GM12873 (cell line): ENCODE measurements around the gene SCUBE2.
A peak's percentile ranks its signal among the peaks of the same experiment; 100 is the strongest.

Experiments
- TF ChIP-seq, protein P1 (sequence below): IDR thresholded peaks from 2 replicates; pipeline ENCODE4 v1.5.1; 2012; ENCODE audit warnings: low read depth, mild to moderate bottlenecking, moderate library complexity, low read length, control low read depth; ENCODE audit not compliant: insufficient read depth; ENCODE audit errors: missing control alignments

The SCUBE2 gene

DNA sequence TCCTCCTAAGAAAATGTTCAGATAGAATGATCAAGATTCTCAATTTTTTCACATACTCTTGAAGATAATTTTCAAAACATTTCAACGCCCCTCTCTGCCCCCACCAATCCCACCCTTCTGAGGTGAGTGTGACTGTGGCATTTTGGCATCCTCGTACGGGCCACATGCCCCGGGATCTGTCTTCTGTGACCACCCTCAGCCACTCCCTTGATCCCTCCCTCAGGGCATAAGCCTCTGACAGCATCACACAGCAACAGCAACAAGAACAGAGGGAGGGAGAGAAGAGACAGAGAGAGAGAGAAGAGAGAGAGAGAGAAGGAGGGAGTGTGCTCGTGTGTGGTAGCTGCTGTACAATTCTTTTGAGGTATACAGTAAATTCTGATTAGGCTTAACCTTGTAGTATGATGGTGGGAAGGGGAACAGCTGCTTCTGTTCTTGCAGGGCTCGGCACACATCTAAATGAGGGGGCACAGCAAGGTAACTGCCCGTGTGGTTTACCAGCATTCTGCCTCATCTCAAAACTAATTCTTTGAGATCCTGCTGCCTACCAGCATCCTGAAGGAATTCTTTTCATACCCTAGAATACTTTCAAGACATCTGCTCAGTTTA lies 21.4 kb downstream of the SCUBE2 start:
- TF ChIP-seq, protein P1, sequence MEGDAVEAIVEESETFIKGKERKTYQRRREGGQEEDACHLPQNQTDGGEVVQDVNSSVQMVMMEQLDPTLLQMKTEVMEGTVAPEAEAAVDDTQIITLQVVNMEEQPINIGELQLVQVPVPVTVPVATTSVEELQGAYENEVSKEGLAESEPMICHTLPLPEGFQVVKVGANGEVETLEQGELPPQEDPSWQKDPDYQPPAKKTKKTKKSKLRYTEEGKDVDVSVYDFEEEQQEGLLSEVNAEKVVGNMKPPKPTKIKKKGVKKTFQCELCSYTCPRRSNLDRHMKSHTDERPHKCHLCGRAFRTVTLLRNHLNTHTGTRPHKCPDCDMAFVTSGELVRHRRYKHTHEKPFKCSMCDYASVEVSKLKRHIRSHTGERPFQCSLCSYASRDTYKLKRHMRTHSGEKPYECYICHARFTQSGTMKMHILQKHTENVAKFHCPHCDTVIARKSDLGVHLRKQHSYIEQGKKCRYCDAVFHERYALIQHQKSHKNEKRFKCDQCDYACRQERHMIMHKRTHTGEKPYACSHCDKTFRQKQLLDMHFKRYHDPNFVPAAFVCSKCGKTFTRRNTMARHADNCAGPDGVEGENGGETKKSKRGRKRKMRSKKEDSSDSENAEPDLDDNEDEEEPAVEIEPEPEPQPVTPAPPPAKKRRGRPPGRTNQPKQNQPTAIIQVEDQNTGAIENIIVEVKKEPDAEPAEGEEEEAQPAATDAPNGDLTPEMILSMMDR, result no peak

DNA sequence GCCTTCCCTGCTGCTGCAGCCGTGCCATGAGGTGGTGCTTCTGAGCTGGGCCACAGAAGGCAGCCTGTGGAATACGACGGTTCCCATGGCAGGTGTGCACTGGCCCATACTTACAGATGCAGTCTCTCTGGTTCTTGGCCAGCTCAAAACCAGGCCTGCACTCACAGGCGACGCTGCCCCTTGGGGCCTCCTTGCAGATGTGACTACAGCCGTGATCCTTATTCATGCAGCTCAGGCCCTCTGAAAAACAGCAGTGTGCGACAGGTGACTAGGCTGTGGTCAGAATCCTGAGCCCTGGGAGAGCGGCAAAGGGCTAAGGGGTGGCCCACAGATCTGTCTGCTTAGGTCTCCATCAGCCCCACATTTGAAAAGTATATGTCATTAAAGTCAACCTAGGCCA lies 22.1 kb downstream of the SCUBE2 start:
- TF ChIP-seq, protein P1, result no peak

DNA sequence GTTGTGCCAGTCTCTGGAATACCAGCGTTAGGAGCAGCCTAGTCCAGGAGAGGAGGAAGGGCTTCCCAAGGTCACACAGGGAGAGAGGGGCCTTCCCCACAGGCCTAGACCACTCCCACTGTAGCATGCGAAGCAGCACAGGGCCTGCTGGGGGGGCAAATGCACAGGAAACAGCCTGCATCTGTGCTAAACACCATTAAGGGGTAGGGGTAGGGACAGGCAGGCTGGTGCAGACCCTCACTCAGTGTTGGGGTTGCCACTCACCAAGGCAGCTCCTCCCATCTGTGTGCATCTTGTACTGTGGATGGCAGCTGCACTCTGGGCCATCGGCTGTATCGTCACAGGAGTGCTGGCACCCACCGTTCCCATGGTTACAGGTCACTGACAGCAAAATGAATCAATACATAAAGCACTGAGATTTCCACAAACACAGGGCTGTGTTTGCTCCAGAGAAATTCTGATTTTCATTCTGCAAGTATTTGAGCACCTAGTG lies 24.9 kb downstream of the SCUBE2 start:
- TF ChIP-seq, protein P1, result no peak

DNA sequence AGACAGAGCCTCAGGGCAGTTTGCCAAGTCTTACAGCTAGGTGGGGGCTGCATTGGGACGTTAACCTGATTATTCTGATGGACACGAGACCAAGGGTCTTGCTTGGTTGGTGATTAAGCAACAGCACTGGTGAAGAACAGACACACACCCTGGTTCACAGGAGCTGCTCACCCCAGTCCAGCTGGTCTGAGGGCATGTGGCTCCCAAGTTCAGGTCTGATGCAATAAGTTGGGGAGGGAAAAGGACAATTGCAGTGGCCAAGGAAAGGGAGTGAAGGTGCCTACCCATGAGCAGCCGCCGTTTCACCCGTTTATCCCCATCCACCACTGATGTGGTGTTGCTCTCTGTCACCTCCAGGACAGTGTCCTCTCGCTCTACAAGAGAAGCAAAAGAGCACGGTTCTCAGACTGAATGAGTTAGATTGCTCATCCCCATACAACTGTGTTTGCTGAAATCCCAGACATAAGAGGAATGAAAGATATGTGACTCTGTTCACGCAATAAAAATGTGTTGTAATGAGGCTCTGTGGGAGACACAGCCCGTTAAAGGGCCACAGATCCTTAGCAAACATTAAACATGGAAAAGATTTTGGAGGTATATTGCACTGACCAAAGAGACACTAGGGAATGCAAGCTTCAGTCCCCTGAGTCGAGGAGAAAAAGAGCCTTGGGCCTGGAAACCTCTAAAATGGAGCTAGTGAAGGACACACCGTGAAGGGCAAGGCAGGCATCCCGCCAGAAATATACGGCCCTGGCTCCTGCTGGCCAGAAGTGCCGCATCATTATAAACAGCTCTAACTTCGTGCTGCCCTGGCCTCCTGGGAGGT lies 25.6 kb downstream of the SCUBE2 start:
- TF ChIP-seq, protein P1, result no peak

DNA sequence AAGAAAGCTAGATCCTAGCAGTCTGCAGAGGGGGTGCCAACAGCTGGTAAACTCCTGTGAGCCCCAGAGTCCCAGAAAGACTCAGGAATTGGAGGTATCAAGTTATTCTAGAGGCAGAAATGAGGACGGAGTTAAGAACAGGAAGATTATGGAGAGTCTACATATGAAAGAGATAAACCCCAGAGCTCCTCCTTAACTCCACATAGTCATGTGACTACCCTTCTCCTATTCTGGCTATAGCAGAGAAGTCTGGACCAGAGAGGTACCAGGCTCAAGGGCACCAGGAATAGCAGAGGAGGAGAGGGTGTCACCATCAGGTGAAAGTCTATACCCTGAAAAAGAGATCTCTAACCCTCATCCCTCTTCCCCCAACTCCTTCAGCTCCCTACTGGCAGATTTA lies 29.6 kb downstream of the SCUBE2 start:
- TF ChIP-seq, protein P1, result no peak

DNA sequence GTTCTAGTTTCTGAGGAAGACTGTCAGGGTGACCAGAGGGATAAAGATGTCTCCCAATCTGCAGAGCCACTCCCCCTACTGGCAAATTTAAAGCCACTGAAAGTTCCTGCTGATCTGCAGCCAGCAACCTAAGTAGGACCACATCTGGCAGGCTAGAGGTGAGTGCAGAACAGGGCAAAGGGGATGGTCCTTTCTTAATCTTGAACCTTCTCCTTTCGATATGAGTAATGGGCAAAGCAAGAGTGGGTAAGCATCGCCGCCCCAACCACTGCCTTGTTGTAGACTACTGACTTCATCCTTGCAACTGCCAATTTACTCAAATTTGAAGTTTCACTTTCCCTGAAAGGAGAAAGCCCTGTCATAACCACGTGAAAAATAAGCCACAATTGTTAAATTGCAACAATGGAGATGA lies 30.7 kb downstream of the SCUBE2 start:
- TF ChIP-seq, protein P1, result peak; percentile 63

DNA sequence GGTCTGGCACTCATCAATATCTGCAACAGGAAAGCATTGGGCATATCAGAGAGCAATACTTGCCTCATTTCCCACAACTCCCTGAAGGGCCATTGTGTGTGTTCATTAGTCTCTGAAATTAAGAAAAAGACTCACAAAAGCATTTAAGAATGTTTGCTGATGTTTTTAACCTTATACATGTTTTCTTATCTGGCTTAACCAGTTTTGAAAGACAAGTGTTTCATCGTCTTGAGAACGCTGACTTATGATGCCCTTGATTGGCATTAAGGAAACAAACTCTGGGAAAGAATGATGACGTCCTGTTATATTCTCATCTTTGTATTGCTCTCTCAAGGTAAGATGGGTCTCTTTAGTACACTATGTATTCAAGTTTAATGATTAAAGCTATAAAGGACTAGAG lies 32.0 kb downstream of the SCUBE2 start:
- TF ChIP-seq, protein P1, result no peak
